Measurements from ENCODE around the gene TNS3. TPM values are rescaled to one million over a fixed set of nuclear protein-coding genes. Genes with fewer than 3 reads are reported as not detected.

TNS3 gene
- total and polyA plus RNA-seq, 10 donors: 17.7 to 247 (median 147) TPM

DNA sequence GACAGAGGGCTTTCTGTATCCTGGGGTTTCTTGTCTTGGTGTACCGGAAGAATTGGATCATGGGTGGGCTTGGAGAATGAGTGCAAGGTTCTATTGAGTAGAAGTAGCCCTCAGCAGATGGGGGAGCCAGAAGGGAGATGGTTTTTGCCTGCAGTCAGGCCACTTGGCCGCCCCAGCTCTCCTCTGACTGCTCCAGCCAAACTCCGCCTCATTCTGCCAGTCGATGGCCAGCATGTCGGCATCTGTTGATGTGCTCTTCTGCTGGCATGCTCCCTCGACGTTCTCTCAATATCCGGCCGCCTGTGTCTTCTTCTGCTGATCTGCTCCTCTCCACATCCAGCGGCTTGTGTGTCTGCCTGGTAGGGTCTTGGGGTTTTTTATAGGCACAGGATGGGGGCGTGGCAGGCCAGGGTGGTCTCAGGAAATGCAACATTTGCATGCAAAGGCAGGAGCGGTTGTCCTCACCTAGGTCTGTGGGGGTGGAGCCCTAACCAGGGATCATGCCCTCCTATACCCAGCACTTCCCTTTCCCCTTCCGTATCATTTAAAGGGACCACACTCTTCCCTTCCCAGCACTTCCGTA lies 40.2 kb upstream of the TNS3 start:
- Histone ChIP-seq H3K9me3 (no peaks in the 10 kb centered on the region), H3K36me3 (no peaks in the 10 kb centered on the region), H3K27ac (peak overlapping the region; percentile 27 to 74 (median 62)), H3K4me3 (no peak overlapping the region), H3K4me1 (peaks cover 0 to 56% (median 14%) of the 10 kb centered on the region in 6 donors), H3K27me3 (replicated peaks in 1 of 7) (no peaks in the 10 kb centered on the region)
- intact Hi-C loops (cut with DNase I; ENCODE audit: low total_unique reads): no loop called here
- WGBS, 5 donors: 68 to 74% (median 72%) methylated on average over 14 of the region's 14 CpGs
- no peak for DNase-seq
- TF ChIP-seq POLR2AphosphoS5 (IDR thresholded peaks at IDR 0.05) (peak in 2 of 3 donors; percentile 54 to 67), POLR2A (IDR thresholded peaks at IDR 0.05) (no peak)

DNA sequence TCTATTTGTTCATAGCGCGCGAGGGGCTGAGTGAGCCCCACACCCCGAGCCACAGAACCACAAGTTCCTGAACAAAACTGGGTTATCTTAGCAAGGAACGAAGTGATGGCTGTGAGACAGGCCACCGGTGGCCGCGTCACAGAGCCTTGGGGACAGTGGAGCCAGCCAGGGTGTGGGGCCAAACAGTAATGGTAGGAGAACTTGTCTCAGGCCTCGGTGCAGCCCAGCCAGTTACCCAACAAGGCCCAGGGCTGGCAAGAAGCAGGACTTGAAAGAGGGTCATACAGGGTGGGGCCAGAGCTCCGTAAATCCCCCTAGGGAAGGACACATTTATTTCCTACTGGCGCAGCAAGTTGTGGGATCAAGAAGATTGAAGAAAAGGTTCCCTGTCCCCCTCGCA lies 39.4 kb upstream of the TNS3 start:
- Histone ChIP-seq H3K4me1 (peaks cover 0 to 49% (median 11%) of the 10 kb centered on the region in 6 donors), H3K27ac (peak overlapping the region; percentile 27 to 74 (median 62)), H3K4me3 (no peak overlapping the region), H3K27me3 (replicated peaks in 1 of 7) (no peaks in the 10 kb centered on the region), H3K36me3 (no peaks in the 10 kb centered on the region), H3K9me3 (no peaks in the 10 kb centered on the region)
- no peak for DNase-seq
- TF ChIP-seq POLR2AphosphoS5 (IDR thresholded peaks at IDR 0.05) (no peak), POLR2A (IDR thresholded peaks at IDR 0.05) (no peak)
- TF ChIP-seq, protein P1, sequence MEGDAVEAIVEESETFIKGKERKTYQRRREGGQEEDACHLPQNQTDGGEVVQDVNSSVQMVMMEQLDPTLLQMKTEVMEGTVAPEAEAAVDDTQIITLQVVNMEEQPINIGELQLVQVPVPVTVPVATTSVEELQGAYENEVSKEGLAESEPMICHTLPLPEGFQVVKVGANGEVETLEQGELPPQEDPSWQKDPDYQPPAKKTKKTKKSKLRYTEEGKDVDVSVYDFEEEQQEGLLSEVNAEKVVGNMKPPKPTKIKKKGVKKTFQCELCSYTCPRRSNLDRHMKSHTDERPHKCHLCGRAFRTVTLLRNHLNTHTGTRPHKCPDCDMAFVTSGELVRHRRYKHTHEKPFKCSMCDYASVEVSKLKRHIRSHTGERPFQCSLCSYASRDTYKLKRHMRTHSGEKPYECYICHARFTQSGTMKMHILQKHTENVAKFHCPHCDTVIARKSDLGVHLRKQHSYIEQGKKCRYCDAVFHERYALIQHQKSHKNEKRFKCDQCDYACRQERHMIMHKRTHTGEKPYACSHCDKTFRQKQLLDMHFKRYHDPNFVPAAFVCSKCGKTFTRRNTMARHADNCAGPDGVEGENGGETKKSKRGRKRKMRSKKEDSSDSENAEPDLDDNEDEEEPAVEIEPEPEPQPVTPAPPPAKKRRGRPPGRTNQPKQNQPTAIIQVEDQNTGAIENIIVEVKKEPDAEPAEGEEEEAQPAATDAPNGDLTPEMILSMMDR (IDR thresholded peaks at IDR 0.05 in 8 of 11, conservative IDR thresholded peaks at IDR 0.05 in 3 of 11): no peak
- 78 to 88% (median 81%) methylated on average over 12 of the region's 12 CpGs for WGBS, 5 donors
- intact Hi-C loops (cut with DNase I; ENCODE audit: low total_unique reads): no loop called here

DNA sequence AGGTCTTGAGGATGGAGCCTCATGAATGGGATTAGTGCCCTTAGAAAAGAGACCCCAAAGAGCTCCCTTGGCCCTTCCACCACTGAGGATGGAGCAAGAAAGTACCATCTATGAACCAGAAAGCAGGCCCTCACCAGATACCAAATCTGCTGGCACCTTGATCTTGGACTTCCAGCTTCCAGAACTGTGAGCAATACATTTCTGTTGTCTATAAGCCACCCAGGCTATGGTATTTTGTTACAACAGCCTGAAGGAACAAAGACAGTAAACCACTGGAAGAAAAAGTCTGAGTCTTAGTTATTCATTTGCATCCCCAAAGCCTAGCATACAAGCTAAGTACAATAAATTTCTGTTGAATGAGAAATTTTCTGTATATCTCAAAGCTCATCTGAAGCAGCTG lies 37.9 kb upstream of the TNS3 start:
- H3K36me3 ChIP-seq: no peaks in the 10 kb centered on the region
- DNase-seq: no peak
- intact Hi-C loops (cut with DNase I; ENCODE audit: low total_unique reads): no loop called here
- no peak overlapping the region for H3K4me3 ChIP-seq
- H3K27ac ChIP-seq: no peak overlapping the region
- TF ChIP-seq POLR2A (IDR thresholded peaks at IDR 0.05) (no peak), POLR2AphosphoS5 (IDR thresholded peaks at IDR 0.05) (no peak)
- TF ChIP-seq, protein P1 (IDR thresholded peaks at IDR 0.05 in 8 of 11, conservative IDR thresholded peaks at IDR 0.05 in 3 of 11): no peak
- peaks cover 0 to 35% (median 7%) of the 10 kb centered on the region in 6 donors for H3K4me1 ChIP-seq
- H3K27me3 ChIP-seq (replicated peaks in 1 of 7): no peaks in the 10 kb centered on the region
- no peaks in the 10 kb centered on the region for H3K9me3 ChIP-seq

DNA sequence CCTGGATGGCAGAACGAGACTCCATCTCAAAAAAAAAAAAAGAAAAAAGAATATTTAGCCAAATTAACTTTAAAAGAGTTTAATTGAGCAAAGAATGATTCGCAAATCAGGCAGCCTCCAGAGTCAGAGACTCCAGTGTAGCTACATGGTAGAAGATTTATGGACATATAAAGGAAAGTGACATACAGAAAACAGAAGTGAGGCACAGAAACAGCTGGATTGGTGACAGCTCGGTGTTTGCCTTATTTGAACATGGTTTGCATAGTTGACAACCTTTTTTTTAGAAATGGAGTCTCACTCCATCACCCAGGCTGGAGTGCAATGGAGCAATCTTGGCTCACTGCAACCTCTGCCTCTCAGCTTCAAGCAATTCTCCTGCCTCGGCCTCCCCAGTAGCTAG lies 35.2 kb upstream of the TNS3 start:
- Histone ChIP-seq H3K27ac (no peak overlapping the region), H3K4me3 (no peak overlapping the region), H3K36me3 (no peaks in the 10 kb centered on the region), H3K9me3 (no peaks in the 10 kb centered on the region), H3K4me1 (peaks cover 0 to 11% (median 3%) of the 10 kb centered on the region in 6 donors), H3K27me3 (replicated peaks in 1 of 7) (no peaks in the 10 kb centered on the region)
- DNase-seq: no peak
- intact Hi-C loops (cut with DNase I; ENCODE audit: low total_unique reads): no loop called here
- TF ChIP-seq, protein P1 (IDR thresholded peaks at IDR 0.05 in 8 of 11, conservative IDR thresholded peaks at IDR 0.05 in 3 of 11): no peak
- TF ChIP-seq POLR2AphosphoS5 (IDR thresholded peaks at IDR 0.05) (no peak), POLR2A (IDR thresholded peaks at IDR 0.05) (no peak)
- 71 to 81% (median 76%) methylated on average over 4 of the region's 4 CpGs for WGBS, 5 donors

Data from spleen (tissue), 11 donors.